IPS-NIHi11 (cell line): ENCODE measurements around the gene NR1H3.
"Not testable (repeated sequence)": the region's sequence is repeated elsewhere in the genome, so short reads cannot be mapped to it uniquely, and the experiment has no call there.

Source experiments
- DNase-seq: peaks from one replicate; pipeline ENCODE4 v3.0.0; 2012; ENCODE audit warnings: mixed read lengths, low spot score

NR1H3 gene

DNA sequence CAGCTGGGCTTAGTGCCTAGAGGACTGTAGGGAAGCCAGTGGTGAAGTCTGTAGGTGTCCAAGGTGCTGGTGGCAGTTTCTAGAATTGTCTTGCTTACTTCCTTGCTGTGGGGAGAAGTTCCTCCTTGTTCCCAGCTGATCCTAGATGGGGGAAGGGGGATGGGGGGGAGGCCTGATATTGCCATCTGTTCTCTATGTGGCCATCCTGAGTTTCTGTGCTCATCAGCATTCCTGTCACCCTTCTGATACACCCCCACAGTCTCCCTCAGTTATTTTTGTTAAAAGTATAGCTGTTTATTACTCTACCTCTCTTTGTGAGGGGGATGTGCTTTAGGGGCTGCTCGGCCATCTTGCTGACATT is 48.7 kb downstream of the NR1H3 start:
- no peak for DNase-seq

DNA sequence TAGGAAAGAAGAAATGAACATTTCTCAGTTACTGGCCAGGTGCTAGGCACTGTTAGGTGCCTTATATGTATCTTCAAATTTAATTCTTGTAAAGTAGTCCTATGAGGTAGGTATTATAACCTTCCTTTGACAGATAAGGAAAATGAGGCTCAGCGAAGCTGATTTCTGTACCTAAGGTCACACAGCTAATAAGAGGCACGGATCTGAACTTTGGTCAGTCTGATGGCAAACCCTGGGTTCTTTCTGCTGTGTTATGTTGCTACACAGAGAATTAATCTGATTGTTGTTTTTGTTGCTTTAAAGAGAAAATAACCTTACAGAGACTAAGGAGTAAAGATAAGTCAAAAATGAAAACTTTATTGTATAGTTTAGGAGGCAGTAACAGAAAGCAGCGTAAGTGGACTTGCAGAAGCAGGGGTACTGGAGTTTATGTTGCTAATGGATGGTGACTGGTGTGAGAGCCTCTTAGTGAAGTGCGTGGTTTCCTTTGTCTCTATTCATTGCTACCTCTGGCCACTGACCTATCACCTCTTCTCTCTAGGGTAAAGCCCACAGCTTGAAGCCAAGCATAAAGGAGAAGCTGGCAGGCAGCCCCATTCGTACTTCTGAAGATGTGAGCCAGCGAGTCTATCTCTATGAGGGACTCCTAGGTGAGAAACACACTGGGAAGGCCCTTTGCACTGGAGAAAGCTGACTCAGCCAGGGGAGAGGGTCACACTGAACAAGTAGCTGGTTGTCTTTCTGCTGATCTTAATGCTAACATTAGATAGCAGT is 50.4 kb downstream of the NR1H3 start:
- DNase-seq = no peak

DNA sequence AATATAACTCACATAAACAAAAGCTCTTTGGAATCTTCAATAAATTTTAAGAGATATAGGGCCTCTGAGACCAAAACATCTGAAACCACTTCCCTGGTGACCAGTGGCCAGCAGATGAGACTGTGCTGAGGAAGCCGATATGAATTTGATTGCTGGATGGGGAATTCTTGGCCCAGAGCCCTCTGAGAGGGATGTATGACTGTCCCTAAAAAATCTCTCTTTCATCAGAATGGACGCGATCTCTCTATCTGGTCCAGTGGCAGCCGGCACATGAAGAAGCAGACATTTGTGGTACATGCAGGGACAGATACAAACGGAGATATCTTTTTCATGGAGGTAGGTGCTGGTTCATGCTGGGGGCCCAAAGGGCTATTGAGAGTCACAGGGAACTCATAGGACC is 57.2 kb downstream of the NR1H3 start:
- DNase-seq = no peak

DNA sequence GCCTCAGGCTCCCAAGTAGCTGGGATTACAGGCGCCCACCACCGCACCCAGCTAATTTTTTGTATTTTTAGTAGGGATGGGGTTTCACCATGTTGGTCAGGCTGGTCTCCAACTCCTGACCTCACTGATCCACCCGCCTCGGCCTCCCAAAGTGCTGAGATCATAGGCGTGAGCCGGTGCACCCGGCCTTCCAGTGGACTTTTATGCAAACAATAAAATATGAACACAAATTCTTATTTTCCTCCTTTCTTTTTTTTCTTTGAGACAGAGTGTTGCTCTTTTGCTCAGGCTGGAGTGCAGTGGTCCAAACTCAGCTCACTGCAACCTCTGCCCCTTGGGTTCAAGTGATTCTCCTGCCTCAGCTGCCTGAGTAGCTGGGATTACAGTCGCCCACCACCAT is 58.7 kb downstream of the NR1H3 start:
- not testable (repeated sequence) for DNase-seq

DNA sequence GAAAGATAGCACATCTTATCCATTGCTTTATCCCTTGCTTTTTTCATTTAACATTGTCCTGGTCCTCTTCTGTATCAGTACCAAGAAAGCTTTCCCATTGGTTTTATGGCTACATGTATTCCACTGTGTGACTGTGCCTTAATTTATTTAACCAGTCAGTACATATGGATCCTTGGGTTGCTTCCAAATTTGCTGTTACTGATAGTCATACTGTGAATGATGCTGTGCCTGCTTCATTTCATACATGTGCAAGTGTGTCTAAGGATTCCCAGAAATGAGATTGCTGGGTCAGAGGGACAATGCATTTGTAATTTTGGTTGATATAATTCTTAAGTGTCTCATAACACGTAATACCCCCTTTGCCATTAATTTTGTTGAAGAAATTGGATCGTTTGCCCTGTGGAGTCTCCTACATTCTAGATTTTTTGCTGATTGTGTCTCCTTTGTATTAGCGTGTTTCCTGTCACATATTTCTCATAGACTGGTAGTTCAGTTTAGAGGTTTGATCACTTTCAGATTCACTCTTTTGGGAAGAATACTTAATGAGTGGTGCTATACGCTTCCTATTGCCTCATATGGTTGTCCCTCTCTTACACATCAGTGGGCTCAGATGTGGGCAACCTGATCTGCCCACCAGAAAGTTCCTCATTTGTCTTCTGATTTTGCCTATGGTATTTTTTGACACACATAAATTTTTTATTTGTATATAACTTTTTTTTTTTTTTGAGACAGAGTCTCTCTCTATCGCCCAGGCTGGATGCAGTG is 59.5 kb downstream of the NR1H3 start:
- DNase-seq = no peak

DNA sequence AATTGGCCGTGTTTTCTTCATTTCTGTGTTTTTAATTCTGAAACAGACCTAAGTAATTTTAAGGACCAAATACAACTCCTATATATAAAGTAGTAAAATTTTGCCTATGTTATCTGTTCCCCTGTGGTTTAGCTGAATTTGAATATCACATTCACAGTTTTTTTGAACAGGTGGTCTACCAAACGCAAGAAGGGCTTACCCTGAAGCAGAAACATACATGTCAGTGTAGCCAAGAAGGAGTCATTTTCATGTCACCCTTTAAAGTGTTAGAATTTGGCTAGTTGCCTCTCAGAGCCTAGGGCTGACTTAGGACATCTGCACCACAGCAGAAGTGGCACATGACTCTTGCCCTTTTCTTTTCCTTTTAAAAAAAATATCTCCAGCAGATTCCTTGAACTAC is 60.4 kb downstream of the NR1H3 start:
- DNase-seq = no peak
